ENCODE data around the gene EFNA3.

The EFNA3 gene

DNA sequence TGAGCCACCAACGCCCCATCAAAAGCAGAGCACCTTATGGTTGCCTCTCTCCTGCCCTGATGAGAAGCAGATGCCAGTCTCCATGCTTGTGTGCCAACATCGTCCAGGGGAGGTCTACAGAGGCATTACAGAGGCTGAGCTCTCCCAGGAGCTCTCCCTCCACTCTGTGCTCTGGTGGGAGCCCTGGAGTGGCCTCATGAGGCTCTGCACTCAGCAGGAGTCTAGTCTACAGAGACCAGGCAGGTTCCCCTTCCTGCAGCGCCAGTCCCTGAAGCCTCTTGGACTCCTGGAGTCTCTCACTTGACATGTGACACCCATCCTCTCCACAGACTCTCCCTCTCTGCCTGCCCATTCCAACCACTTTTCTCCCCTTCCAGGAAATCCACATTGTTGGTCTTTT is 41.6 kb upstream of the EFNA3 start:
- Histone ChIP-seq H2AK5ac (ENCODE audit: low read length, severe bottlenecking) (no peak overlapping the region), H3K18ac (ENCODE audit: low read depth in 1 of 2, low read length in 2 of 2) (no peak overlapping the region), H3K14ac (ENCODE audit: low read length in 2 of 2) (no peak overlapping the region), H2BK5ac (ENCODE audit: low read depth, low read length, poor library complexity, severe bottlenecking) (no peak overlapping the region), H3K4me3 (ENCODE audit: insufficient read depth in 1 of 2, low read depth in 1 of 2, low read length in 2 of 2) (no peak overlapping the region), H2BK12ac (ENCODE audit: low read length in 2 of 2) (no peak overlapping the region), H4K91ac (ENCODE audit: low read length) (no peak overlapping the region), H3K79me1 (replicated peaks; ENCODE audit: low read length, poor library complexity, severe bottlenecking) (no peaks in the 10 kb centered on the region), H2BK120ac (ENCODE audit: low read depth, low read length) (no peak overlapping the region), H3K9me3 (ENCODE audit: control insufficient read depth, low read length) (no peaks in the 10 kb centered on the region), H3K23ac (ENCODE audit: low read length in 2 of 2) (no peak overlapping the region), H2AFZ (ENCODE audit: low read depth, low read length) (no peak overlapping the region), H2BK15ac (ENCODE audit: low read depth, poor library complexity, severe bottlenecking) (no peak overlapping the region), H3K36me3 (ENCODE audit: control insufficient read depth in 1 of 2, insufficient read depth in 2 of 2, low read depth in 1 of 2, low read length in 2 of 2) (no peaks in the 10 kb centered on the region), H3K4ac (ENCODE audit: low read depth in 1 of 2, low read length in 2 of 2) (no peak overlapping the region), H4K8ac (ENCODE audit: low read length) (no peak overlapping the region), H3K27me3 (ENCODE audit: control insufficient read depth in 1 of 2, insufficient read depth in 1 of 2, low read length in 2 of 2) (peaks cover 0 to 27% of the 10 kb centered on the region in 2 experiments), H3K4me1 (ENCODE audit: control insufficient read depth, insufficient read depth, low read depth, low read length) (no peaks in the 10 kb centered on the region), H3K9ac (ENCODE audit: low read length) (no peak overlapping the region), H3K4me2 (ENCODE audit: low read length, poor library complexity, severe bottlenecking) (no peak overlapping the region), H3K27ac (ENCODE audit: low read length, poor library complexity, severe bottlenecking) (no peak overlapping the region)
- 78% methylated on average over 3 of the region's 3 CpGs for WGBS
- DNase-seq: no peak

DNA sequence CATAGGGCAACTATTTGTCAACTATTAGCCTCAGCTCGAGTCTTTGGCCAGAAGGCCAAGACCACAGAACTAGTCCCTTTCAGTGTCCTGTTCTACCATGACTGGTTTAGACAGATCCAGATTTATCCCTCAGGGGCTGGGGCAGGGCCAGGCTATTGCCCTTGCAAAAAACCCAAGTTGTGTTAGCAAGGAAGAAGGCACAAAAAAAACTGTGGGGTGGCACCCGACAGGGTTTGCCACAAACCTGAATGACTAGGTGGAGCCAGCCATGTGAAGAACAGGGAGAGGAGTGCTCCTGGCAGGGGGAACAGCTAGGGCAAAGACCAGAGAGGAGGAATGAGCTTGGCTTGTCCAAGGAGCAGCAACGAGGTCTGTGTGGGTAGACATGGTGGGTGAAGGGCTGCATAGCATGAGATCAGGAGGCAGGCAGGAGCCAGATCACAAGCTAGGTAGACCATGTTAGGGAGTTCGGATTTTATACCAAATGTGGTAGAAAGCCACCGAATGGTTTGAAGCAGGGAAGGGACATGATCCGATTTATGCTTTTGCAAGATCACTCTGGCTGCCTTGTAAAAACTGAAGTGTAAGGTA is 40.7 kb upstream of the EFNA3 start:
- no peak overlapping the region for H2AK5ac ChIP-seq (ENCODE audit: low read length, severe bottlenecking)
- no peak for DNase-seq
- peaks cover 0 to 28% of the 10 kb centered on the region in 2 experiments for H3K27me3 ChIP-seq (ENCODE audit: control insufficient read depth in 1 of 2, insufficient read depth in 1 of 2, low read length in 2 of 2)
- no peak overlapping the region for H2BK5ac ChIP-seq (ENCODE audit: low read depth, low read length, poor library complexity, severe bottlenecking)
- H3K9me3 ChIP-seq (ENCODE audit: control insufficient read depth, low read length): no peaks in the 10 kb centered on the region
- no peak overlapping the region for H3K4me2 ChIP-seq (ENCODE audit: low read length, poor library complexity, severe bottlenecking)
- no peak overlapping the region for H2BK15ac ChIP-seq (ENCODE audit: low read depth, poor library complexity, severe bottlenecking)
- no peaks in the 10 kb centered on the region for H3K79me1 ChIP-seq (replicated peaks; ENCODE audit: low read length, poor library complexity, severe bottlenecking)
- H2AFZ ChIP-seq (ENCODE audit: low read depth, low read length): no peak overlapping the region
- H2BK12ac ChIP-seq (ENCODE audit: low read length in 2 of 2): no peak overlapping the region
- H3K18ac ChIP-seq (ENCODE audit: low read depth in 1 of 2, low read length in 2 of 2): no peak overlapping the region
- H3K4ac ChIP-seq (ENCODE audit: low read depth in 1 of 2, low read length in 2 of 2): no peak overlapping the region
- no peak overlapping the region for H3K27ac ChIP-seq (ENCODE audit: low read length, poor library complexity, severe bottlenecking)
- no peak overlapping the region for H3K14ac ChIP-seq (ENCODE audit: low read length in 2 of 2)
- H2BK120ac ChIP-seq (ENCODE audit: low read depth, low read length): no peak overlapping the region
- no peak overlapping the region for H3K4me3 ChIP-seq (ENCODE audit: insufficient read depth in 1 of 2, low read depth in 1 of 2, low read length in 2 of 2)
- no peaks in the 10 kb centered on the region for H3K4me1 ChIP-seq (ENCODE audit: control insufficient read depth, insufficient read depth, low read depth, low read length)
- H3K36me3 ChIP-seq (ENCODE audit: control insufficient read depth in 1 of 2, insufficient read depth in 2 of 2, low read depth in 1 of 2, low read length in 2 of 2): no peaks in the 10 kb centered on the region
- no peak overlapping the region for H4K91ac ChIP-seq (ENCODE audit: low read length)
- no peak overlapping the region for H4K8ac ChIP-seq (ENCODE audit: low read length)
- no peak overlapping the region for H3K9ac ChIP-seq (ENCODE audit: low read length)
- no peak overlapping the region for H3K23ac ChIP-seq (ENCODE audit: low read length in 2 of 2)
- WGBS: 93% methylated on average over 6 of the region's 6 CpGs

DNA sequence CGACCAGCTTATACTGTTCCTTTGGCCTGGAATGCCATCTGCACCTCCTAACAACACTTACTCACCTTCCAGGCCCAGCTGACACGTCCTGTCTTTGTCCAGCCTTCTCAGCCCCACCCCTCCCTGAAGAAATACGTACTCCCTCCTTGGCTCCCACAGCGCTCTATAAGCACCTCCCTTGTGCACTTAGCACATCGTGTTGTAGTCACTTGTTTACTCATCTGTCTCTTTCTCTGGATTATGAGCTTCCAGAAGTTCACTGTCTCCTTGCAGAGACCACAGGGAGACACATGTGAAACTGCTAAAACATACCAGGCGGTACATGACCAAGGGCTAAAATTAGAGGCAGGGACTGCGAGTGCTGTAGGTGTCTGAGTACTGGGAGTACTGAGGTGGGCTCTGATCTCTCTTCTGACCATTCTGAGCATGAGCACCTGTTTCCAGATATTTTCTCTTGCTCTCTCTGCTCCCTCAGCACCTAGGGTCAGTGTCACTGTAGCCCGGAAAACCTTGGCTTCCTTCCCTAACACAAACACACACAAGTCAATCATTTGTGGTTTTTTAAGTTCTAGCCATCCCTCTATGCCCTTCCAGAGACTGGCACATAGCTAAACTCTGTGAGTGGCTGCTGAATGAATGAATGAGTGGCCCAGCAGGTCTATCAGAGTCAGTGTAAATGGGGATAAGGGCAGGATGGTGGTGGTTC is 39.9 kb upstream of the EFNA3 start:
- H3K4ac ChIP-seq (ENCODE audit: low read depth in 1 of 2, low read length in 2 of 2): no peak overlapping the region
- no peak overlapping the region for H3K14ac ChIP-seq (ENCODE audit: low read length in 2 of 2)
- H3K27me3 ChIP-seq (ENCODE audit: control insufficient read depth in 1 of 2, insufficient read depth in 1 of 2, low read length in 2 of 2): peaks cover 0 to 27% of the 10 kb centered on the region in 2 experiments
- DNase-seq: peak; percentile 63
- no peak overlapping the region for H3K4me3 ChIP-seq (ENCODE audit: insufficient read depth in 1 of 2, low read depth in 1 of 2, low read length in 2 of 2)
- H2BK120ac ChIP-seq (ENCODE audit: low read depth, low read length): no peak overlapping the region
- H3K4me2 ChIP-seq (ENCODE audit: low read length, poor library complexity, severe bottlenecking): no peak overlapping the region
- no peak overlapping the region for H4K8ac ChIP-seq (ENCODE audit: low read length)
- no peak overlapping the region for H2BK15ac ChIP-seq (ENCODE audit: low read depth, poor library complexity, severe bottlenecking)
- H3K9me3 ChIP-seq (ENCODE audit: control insufficient read depth, low read length): no peaks in the 10 kb centered on the region
- no peak overlapping the region for H2AK5ac ChIP-seq (ENCODE audit: low read length, severe bottlenecking)
- no peak overlapping the region for H3K27ac ChIP-seq (ENCODE audit: low read length, poor library complexity, severe bottlenecking)
- no peaks in the 10 kb centered on the region for H3K79me1 ChIP-seq (replicated peaks; ENCODE audit: low read length, poor library complexity, severe bottlenecking)
- no peak overlapping the region for H3K9ac ChIP-seq (ENCODE audit: low read length)
- peaks cover 2% of the 10 kb centered on the region for H3K4me1 ChIP-seq (ENCODE audit: control insufficient read depth, insufficient read depth, low read depth, low read length)
- no peak overlapping the region for H4K91ac ChIP-seq (ENCODE audit: low read length)
- 55% methylated on average over 8 of the region's 8 CpGs for WGBS
- no peak overlapping the region for H3K23ac ChIP-seq (ENCODE audit: low read length in 2 of 2)
- no peak overlapping the region for H3K18ac ChIP-seq (ENCODE audit: low read depth in 1 of 2, low read length in 2 of 2)
- H2AFZ ChIP-seq (ENCODE audit: low read depth, low read length): no peak overlapping the region
- H2BK5ac ChIP-seq (ENCODE audit: low read depth, low read length, poor library complexity, severe bottlenecking): peak overlapping the region; percentile 8
- no peaks in the 10 kb centered on the region for H3K36me3 ChIP-seq (ENCODE audit: control insufficient read depth in 1 of 2, insufficient read depth in 2 of 2, low read depth in 1 of 2, low read length in 2 of 2)
- no peak overlapping the region for H2BK12ac ChIP-seq (ENCODE audit: low read length in 2 of 2)

DNA sequence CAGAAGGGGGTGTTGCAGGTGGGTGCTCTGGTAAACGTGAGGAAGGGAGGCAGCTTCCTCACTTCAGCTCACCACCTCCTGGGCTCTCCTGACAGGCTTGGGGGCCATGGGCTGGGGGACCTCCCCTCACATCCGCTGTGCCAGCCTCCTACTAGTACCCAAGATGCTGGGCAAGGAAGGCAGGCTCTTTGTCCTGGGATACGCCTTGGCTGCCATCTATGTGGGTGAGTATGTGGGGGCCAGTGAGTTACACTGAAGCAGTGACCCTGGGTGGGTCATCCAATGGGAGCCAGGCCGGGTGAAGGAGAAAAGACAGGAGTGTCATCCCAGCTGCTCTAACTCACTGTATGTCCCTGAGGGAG is 39.3 kb upstream of the EFNA3 start:
- Histone ChIP-seq H3K18ac (ENCODE audit: low read depth in 1 of 2, low read length in 2 of 2) (no peak overlapping the region), H3K27me3 (ENCODE audit: control insufficient read depth in 1 of 2, insufficient read depth in 1 of 2, low read length in 2 of 2) (peaks cover 0 to 21% of the 10 kb centered on the region in 2 experiments), H2BK5ac (ENCODE audit: low read depth, low read length, poor library complexity, severe bottlenecking) (no peak overlapping the region), H2BK120ac (ENCODE audit: low read depth, low read length) (no peak overlapping the region), H3K4me1 (ENCODE audit: control insufficient read depth, insufficient read depth, low read depth, low read length) (peaks cover 2% of the 10 kb centered on the region), H3K9me3 (ENCODE audit: control insufficient read depth, low read length) (no peaks in the 10 kb centered on the region), H3K79me1 (replicated peaks; ENCODE audit: low read length, poor library complexity, severe bottlenecking) (no peaks in the 10 kb centered on the region), H4K91ac (ENCODE audit: low read length) (no peak overlapping the region), H3K9ac (ENCODE audit: low read length) (no peak overlapping the region), H3K4me3 (ENCODE audit: insufficient read depth in 1 of 2, low read depth in 1 of 2, low read length in 2 of 2) (no peak overlapping the region), H3K4me2 (ENCODE audit: low read length, poor library complexity, severe bottlenecking) (no peak overlapping the region), H2BK12ac (ENCODE audit: low read length in 2 of 2) (no peak overlapping the region), H3K14ac (ENCODE audit: low read length in 2 of 2) (no peak overlapping the region), H2AFZ (ENCODE audit: low read depth, low read length) (no peak overlapping the region), H3K27ac (ENCODE audit: low read length, poor library complexity, severe bottlenecking) (no peak overlapping the region), H2BK15ac (ENCODE audit: low read depth, poor library complexity, severe bottlenecking) (no peak overlapping the region), H3K23ac (ENCODE audit: low read length in 2 of 2) (peak overlapping the region in 1 of 2 experiments; percentile 14), H3K4ac (ENCODE audit: low read depth in 1 of 2, low read length in 2 of 2) (no peak overlapping the region), H3K36me3 (ENCODE audit: control insufficient read depth in 1 of 2, insufficient read depth in 2 of 2, low read depth in 1 of 2, low read length in 2 of 2) (no peaks in the 10 kb centered on the region), H4K8ac (ENCODE audit: low read length) (no peak overlapping the region), H2AK5ac (ENCODE audit: low read length, severe bottlenecking) (no peak overlapping the region)
- WGBS: 84% methylated on average over 2 of the region's 4 CpGs
- no peak for DNase-seq
